ENCODE measurements around the gene APRT.

Gene APRT

GRCh38 chr16:88844419-88845036, 32.8 kb upstream of the APRT start:
- Histone ChIP-seq H3K9me3 (ENCODE audit: severe bottlenecking) (no peaks in the 10 kb centered on the region), H3K36me3 (no peaks in the 10 kb centered on the region), H3K27ac (no peak overlapping the region; the same call in 1 of the 2 replicates), H3K27me3 (ENCODE audit: insufficient read depth, low read depth, severe bottlenecking) (no peaks in the 10 kb centered on the region), H3K4me3 (ENCODE audit: low read depth, low read length) (no peak overlapping the region)
- TF ChIP-seq CTCF (IDR thresholded peaks at IDR 0.05; ENCODE audit: low read depth, low read length) = peak; percentile 38; the same call in 1 of the 2 replicates
- DNase-seq = no peak

- H3K9me3 ChIP-seq (ENCODE audit: severe bottlenecking) = no peaks in the 10 kb centered on the region
- TF ChIP-seq CTCF (IDR thresholded peaks at IDR 0.05; ENCODE audit: low read depth, low read length) = no peak
These were observed 31.5 kb upstream of the APRT start for GRCh38 chr16:88843256-88843655.

GRCh38 chr16:88842806-88843205, 31.1 kb upstream of the APRT start:
- no peak overlapping the region for H3K27ac ChIP-seq
- no peak overlapping the region for H3K4me3 ChIP-seq (ENCODE audit: low read depth, low read length)
- no peak for DNase-seq
- H3K9me3 ChIP-seq (ENCODE audit: severe bottlenecking) = no peaks in the 10 kb centered on the region
- no peak for TF ChIP-seq CTCF (IDR thresholded peaks at IDR 0.05; ENCODE audit: low read depth, low read length)
- H3K36me3 ChIP-seq = no peaks in the 10 kb centered on the region
- no peaks in the 10 kb centered on the region for H3K27me3 ChIP-seq (ENCODE audit: insufficient read depth, low read depth, severe bottlenecking)

More at GRCh38 chr16:88843256-88843655, 31.5 kb upstream of the APRT start:
- Histone ChIP-seq H3K36me3 (no peaks in the 10 kb centered on the region), H3K27me3 (ENCODE audit: insufficient read depth, low read depth, severe bottlenecking) (no peaks in the 10 kb centered on the region), H3K27ac (no peak overlapping the region), H3K4me3 (ENCODE audit: low read depth, low read length) (no peak overlapping the region)
- no peak for DNase-seq

GRCh38 chr16:88842308-88842756, 30.6 kb upstream of the APRT start:
- H3K9me3 ChIP-seq (ENCODE audit: severe bottlenecking) = no peaks in the 10 kb centered on the region
- H3K4me3 ChIP-seq (ENCODE audit: low read depth, low read length) = no peak overlapping the region
- DNase-seq = no peak
- no peaks in the 10 kb centered on the region for H3K36me3 ChIP-seq
- no peak for TF ChIP-seq CTCF (IDR thresholded peaks at IDR 0.05; ENCODE audit: low read depth, low read length)
- H3K27me3 ChIP-seq (ENCODE audit: insufficient read depth, low read depth, severe bottlenecking) = no peaks in the 10 kb centered on the region
- H3K27ac ChIP-seq = no peak overlapping the region

- no peak for DNase-seq
- no peak overlapping the region for H3K4me3 ChIP-seq (ENCODE audit: low read depth, low read length)
- H3K27ac ChIP-seq = no peak overlapping the region
- TF ChIP-seq CTCF (IDR thresholded peaks at IDR 0.05; ENCODE audit: low read depth, low read length) = no peak
- H3K36me3 ChIP-seq = no peaks in the 10 kb centered on the region
- no peaks in the 10 kb centered on the region for H3K9me3 ChIP-seq (ENCODE audit: severe bottlenecking)
- H3K27me3 ChIP-seq (ENCODE audit: insufficient read depth, low read depth, severe bottlenecking) = no peaks in the 10 kb centered on the region
These were observed 30.0 kb upstream of the APRT start for GRCh38 chr16:88841521-88842307.
